GM18517 (cell line): ENCODE data around the gene PYGB.
"Not testable (repeated sequence)": the region's sequence is repeated elsewhere in the genome, so short reads cannot be mapped to it uniquely, and the experiment has no call there.

Experiments used
- ATAC-seq: cut with Tn5 transposase; IDR thresholded peaks from one replicate; pipeline ENCODE4 v1.9.1; 2021; ENCODE audit warnings: mild to moderate bottlenecking, moderate library complexity; ENCODE audit not compliant: unreplicated experiment

PYGB gene

DNA sequence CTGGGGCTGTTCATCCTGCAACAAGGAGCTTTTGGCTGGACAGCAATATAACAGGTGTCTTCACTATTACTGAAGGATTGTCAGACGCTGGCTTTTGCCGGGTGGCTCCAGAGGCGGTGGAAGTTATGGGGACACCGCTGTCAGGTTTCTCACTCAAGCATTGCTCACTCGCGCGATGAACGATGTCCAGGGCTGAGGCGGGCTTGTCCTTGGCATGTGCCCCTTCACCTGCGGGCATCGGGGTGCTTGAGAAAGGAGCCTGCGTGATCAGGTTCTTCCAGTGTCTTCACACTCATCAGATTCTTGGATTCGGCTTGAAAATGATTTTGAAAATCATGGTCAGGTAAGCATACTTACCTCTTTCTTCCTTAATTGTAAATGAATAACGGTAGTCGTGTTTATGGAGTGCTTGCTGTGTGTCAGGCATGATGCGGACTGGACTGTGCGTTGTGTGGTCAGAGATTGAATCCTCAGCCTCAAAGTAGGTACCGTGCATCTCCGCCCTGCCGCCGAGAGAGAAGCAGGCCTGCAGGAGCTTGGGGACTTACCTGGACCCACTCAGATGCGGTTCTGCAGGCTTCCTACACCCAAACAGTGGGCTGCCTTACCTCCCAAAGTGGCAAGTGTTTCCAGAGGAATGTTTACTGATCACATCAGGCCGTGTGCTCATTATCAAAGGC lies 18.3 kb upstream of the PYGB start:
- no peak for ATAC-seq

DNA sequence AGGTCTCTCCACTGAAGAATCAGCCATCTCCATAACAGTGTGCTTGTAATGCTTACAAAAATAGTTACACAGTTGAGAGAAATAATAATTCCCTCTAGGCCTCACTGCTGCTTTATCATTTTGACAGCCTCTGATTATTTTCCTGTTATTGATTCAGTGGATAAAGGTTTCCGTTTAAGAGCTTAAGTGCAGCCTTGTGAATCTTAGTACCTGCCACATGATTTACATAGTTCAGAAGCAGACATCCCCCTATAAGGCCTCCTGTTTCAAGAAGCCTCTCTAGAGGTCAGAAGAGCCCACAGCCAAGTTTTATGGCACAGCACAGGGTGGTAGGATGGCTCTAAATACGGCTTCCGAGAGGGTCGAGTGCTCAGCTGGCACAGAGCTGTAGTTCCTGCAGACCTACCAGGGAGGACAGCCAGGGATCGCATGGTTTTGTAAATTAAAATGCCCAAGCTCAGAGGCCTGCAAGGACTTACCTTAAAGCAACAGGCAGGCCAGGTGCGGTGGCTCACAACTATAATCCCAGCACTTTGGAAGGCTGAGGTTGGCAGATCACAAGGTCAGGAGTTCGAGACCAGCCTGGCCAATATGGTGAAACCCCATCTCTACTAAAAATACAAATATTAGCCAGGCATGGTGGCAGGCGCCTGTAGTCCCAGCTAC lies 17.6 kb upstream of the PYGB start:
- ATAC-seq, result no peak

DNA sequence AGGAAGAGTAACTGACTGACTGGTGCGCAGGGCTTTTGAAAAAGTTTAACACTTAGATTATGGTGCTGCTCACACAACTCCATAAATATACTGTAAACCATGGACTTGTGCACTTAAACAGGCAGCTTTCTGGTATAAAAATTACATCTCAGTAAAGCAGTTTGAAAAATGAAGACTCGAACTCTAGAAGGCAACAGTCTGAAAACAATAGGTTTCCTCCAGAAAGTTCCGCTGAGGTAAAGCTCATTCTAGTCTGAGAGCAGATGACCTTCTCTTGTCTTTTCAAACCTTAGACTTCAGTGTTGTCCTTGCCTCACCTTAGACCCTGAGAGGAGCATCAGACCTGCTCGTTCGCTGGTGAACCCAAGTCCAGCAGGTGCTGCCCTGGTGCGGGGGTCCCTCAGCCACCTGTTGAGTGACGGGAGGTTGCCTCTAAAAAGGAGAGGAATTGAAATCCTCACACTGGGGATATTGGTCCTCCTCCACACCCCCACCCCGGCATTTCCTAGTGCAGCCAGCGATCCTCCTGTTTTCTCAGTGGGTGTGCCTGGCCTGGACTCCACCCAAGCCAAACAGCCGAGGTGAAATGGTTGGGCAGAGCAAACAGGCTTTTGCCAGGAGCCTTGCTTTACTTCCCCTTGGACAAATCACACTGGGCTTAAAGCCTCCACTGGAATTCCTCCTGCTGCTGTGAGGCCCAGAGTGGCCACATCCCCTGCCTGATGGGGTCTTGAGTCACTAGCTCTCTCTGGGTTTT lies 14.7 kb upstream of the PYGB start:
- ATAC-seq, result no peak

DNA sequence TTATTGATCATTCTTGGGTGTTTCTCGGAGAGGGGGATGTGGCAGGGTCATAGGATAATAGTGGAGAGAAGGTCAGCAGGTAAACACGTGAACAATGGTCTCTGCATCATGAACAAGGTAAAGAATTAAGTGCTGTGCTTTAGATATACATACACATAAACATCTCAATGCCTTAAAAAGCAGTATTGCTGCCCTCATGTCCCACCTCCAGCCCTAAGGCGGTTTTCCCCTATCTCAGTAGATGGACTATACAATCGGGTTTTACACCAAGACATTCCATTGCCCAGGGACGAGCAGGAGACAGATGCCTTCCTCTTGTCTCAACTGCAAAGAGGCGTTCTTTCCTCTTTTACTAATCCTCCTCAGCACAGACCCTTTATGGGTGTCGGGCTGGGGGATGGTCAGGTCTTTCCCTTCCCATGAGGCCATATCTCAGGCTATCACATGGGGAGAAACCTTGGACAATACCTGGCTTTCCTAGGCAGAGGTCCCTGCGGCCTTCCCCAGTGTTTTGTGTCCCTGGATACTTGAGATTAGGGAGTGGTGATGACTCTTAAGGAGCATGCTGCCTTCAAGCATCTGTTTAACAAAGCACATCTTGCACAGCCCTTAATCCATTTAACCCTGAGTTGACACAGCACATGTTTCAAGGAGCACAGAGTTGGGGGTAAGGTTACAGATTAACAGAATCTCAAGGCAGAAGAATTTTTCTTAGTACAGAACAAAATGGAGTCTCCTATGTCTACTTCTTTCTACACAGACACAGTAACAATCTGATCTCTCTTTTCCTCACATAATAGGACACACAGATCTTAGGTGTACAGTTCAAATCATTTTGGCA lies 13.7 kb upstream of the PYGB start:
- ATAC-seq, result not testable (repeated sequence)

DNA sequence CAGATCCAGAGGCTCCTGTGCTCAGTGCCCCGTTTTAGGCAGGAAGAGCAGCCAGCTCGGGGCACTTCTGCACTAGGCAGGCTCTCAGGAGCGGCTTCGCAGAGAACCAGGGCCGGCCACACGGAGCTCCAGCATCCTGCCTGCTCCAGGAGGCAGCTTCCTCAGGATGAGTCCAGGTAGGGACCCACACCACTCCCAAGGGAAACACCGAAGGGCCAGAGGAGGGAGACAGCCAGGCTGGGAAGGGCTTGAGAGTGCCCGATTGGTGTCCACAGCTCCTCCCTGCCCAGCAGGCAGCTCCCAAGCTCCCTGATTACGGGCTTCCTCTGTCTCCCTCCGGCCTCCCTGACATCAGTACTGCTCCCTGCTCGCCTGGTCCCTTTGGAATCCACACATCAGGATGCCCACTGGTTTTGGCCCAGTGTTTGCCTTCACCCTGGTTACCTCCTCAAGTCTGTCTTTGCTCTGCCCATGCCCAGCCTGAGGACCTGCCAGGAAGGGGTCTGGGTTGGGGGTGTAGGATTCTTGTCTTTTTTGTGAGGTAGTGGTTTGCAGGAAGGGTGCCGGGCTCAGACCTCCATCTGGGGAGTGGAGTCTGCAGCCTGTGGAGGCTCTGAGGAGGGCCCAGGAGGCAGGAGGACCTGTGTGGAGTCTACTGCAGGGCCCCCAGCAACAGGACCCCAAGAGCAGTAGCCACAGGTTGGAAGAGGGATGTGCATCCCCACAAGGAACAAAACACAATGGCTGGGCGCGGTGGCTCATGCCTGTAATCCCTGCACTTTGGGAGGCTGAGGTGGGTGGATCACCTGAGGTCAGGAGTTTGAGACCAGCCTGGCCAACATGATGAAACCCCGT lies 11.2 kb upstream of the PYGB start:
- no peak for ATAC-seq

DNA sequence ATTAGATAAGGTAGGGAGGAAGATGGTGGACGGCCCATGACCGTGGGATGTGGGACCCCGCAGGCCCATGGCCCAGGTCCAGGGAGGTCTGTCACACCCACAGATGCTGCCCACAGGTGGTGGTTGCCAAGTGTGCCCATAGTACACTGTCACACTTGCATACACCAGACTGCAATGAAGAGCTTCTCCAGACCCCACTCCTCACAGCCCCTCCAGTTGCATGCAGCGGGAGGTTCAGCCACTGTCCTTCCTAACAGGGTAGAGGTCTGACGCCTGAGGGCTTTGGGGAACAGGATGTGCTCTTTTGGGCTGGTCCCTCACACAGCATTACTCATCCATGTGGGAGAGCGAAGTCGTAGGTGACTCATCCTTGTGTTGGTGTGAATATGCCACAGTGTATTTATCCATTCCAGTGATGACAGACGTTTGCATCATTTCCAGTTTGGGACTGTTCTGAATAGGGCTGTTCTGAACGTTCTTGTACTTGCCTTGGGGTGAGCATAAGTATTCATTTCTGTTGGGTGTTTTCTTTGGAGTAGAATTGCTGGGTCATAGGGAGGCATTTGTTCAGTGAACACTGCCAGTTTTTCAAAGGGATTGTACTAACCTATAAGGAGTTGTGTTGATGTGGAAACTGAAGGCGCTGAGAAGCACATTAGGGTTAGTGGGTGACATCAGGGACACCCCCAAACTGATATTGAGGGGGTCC lies 10.1 kb upstream of the PYGB start:
- ATAC-seq, result no peak

DNA sequence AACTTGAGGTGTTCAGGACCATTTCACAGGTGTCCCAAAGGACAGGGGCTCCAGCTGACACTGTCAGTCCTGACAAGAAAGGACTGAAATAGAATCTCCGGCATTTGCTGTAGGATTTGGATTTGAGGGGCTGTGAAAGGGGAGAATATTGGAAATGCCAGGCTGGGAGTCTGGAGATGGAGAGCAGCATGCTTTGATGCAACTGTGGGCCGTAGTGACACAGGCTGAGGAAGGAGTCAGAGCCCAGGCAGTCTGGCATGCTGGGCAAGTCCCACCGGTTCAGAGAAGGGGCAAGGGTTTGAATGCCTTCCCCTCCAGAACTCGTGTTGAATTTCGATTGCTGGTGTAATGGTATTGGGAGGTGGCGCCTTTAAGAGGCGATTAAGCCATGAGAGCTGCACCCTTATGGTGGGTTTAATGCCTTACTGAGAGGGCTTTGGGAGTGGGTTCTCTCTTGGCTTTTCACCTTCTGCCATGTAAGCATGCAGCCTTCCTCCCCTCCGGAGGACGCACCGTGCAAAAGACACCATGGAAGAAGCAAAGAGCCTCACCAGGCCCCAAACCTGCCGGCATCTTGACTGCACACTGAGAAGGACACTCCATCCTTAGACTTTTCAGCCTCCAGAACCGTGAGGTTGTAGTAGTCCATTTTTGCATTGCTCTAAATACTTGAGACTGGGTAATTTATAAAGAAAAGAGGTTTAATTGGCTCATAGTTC lies 9.4 kb upstream of the PYGB start:
- ATAC-seq, result no peak

DNA sequence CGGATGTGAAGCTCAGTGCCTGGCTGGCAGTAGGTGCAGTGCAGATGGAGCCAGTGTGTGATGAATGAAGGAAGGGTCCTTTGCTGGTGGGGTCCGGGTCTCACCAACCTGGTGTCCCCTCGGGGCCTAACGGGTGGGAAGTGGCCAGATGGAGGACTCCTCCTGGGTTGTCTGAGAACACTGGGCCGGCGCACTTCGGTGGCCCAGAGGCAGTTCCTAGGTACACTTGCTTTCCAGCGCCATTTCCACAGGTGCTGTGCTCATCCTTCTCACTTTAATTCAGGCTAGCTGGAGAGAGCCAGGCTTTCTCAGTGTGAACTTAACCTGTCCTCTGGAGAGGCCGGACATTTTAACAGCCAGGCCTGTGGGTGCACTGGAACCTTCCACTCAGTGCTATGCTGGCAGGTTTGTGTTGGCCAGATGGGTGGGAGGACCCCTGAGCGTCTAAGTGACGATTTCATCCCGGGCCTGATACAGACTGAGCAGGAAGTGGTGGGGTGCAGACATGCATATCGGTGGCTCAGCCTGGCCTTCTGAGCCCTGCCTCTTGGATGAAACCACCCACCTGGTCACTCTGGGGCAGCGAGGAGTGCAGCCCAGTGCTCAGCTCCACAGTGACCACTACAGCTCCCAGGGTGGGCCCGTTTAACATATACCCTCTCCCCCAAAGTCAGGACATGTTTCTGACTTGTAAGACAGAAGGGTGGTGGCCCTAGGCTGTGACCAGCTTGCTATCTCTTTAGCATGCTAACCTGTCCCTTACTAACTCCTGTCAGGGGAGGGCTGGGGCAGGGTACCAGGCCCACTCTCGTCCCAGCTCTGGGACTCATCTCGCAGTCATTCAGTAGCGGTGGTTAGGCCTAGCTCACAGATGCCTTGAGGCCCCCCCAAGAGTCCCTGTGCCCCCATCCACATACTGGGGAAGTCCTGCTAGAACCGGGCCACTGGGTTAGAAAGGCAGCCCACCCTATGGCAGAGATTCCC lies 8.2 kb upstream of the PYGB start:
- ATAC-seq, result no peak

DNA sequence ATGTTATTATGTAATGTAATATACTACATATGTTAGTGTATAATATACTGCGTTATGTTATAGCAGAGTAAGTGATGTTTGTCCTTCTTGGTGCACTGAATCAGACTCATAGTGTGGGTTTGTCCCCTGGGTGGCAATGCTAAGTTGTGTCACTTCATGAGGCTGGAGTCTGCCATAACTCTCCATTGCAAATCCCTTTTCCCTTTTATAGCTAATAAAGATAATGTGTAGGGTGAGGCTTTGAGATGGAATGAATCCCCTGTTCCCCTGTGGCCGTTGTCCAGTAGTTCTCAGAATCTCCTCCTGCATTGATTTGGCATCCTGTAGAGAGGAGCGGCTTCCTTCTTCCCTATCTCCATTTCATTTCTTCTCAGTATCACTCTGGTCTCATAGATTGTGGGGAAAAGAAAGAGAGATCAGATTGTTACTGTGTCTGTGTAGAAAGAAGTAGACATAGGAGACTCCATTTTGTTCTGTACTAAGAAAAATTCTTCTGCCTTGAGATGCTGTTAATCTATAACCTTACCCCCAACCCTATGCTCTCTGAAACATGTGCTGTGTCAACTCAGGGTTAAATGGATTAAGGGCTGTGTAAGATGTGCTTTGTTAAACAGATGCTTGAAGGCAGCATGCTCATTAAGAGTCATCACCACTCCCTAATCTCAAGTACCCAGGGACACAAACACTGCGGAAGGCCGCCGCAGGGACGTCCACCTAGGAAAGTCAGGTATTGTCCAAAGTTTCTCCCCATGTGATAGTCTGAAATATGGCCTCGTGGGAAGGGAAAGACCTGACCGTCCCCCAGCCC lies 6.8 kb upstream of the PYGB start:
- not testable (repeated sequence) for ATAC-seq

DNA sequence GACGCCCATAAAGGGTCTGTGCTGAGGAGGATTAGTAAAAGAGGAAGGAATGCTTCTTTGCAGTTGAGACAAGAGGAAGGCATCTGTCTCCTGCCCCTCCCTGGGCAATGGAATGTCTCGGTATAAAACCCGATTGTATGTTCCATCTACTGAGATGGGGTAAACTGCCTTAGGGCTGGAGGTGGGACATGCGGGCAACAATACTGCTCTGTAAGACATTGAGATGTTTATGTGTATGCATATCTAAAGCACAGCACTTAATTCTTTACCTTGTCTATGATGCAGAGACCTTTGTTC lies 6.3 kb upstream of the PYGB start:
- ATAC-seq, result not testable (repeated sequence)

DNA sequence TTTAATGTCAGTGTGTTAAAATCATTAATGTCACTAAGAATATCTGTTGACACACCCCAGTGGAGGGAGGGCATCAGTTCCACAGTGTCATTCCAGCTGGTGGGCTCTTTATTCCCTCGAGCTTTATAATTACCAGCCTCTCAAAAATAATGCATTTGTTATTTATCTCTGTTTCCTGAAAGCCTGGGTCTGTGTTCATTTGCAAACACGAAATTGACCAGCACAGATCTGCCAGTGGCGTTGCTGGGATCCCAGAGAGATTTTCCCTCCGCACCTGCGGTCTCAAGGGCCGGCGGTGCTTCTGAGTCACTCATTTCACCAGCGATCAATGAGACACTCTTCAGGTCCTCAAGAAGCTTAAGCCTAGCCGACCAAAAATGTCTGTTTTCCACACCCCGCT lies 5.7 kb upstream of the PYGB start:
- no peak for ATAC-seq

DNA sequence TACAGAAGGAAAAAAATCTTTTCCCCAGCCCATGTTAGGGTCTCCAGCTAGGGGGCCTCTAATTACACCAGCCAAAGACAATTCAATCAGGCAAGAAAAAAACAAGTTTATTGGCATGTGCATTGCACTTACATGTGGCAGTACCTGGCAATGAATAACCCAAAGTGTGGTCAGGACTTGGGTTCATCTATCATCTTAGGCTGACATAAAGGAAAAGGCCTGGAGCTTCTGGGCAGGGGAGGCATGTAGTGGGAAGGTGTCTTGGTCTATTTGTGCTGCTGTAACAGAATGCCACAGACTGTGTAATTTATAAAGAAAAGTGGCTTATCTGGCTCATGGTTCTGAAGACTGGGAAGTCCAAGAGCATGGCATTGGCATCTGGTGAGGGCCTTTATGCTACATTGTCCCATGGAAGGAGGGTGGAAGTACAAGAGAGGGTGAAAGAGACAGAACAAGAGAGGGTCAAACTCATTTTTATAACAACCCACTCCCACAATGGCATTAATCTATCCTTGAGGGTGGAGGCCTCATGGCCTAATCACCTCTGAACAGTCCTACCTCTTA lies 4.4 kb upstream of the PYGB start:
- ATAC-seq, result no peak

DNA sequence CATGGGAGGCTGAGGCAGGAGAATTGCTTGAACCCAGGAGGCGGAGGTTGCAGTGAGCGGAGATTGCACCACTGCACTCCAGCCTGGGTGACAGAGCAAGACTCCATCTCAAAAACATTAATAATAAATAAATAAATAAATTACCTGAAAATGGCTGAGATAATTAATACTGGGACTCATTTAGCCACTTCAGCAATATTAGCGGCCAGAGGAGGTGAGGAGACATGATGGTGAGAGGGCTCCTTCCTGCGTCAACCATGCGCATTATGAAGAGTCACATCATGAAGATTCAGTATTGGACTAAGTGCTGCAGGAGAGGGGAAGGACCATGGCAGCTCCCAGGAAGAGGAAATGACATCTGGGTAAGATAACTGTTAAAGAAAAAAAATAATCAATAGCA lies 2.9 kb upstream of the PYGB start:
- ATAC-seq, result no peak

DNA sequence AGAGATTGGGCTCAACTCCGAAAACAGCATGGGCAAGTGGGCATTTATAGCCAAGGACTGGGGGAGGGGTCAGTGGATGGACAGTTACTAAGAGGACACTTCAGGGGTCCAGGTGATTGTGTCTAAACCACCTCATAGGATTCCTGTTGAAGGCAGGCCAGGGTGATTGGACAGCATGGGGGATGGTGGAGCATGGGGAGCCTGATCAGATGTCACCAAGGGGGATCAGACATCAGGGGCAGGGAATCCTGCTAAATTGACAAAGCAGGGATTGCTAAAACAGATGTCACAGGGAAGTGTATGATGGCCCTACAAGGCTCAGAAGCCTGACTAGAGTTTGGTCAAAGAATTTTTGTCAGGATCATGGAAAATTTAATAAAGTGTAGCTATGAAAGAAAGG lies 2.4 kb upstream of the PYGB start:
- no peak for ATAC-seq

DNA sequence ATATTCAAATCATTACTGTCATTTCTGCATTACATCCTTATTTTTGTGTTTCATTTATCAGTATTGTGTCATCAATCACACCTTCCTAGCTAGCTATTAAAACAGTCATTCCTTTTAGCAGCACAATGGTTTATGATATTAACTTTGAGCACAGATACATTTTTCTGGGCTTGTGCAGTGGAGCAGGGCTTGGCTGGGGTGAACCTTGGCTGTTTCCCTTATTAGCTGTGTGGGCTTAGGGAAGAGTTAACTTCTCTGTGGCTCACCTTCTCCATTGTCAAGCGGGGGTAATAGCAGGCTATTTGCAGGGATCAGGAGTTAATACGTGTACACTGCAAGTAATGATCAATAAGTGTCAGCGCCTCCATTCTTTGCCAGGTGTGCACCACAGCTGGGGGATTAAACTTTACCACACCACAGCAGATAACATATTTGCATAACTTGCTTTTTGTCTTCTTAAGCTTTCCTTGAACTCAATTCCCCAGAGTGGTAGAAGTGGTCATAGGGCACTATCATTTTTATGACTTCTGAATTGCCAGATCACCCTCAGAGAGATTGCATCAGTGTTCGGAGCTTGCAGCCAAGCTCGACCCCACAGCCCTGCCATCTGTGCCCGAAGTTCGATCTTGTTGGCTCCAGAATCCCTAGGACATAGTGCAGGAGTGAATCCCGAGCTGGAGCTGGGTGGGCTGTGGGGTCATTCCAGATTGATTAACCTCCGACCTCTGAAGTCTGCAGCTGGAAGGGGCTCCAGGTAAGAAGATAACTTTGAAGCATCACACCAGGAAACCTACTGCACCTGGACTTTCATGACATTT lies 1.5 kb upstream of the PYGB start:
- ATAC-seq, result peak; percentile 39

DNA sequence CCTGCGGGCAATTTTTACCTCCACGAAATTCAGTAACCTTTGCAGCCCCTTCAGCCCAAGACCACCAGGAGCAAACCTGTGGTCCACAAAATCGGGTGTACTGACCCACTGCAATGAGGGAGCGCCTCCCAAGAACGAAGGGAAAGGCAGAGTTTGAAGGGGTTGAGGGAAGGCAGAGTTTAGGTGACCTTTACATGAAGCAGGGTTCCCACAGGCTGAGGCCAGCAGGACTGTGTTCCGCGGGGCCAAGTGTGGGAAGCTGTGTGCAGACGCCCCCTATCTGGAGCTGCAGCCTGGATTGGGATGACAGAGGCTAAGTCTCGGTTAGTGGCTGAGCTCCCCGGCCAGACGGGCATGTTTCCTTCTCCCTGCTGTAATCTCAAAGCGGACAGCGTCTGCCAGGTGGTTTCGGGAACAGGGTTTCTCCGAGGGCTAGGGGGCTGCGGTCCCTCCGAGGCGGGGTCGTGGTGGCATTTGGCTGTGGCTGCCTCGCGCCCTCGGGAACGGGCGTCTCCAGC lies 826 bp upstream of the PYGB start:
- ATAC-seq, result no peak
